ENCODE results near the gene PIEZO2.

The PIEZO2 gene

DNA sequence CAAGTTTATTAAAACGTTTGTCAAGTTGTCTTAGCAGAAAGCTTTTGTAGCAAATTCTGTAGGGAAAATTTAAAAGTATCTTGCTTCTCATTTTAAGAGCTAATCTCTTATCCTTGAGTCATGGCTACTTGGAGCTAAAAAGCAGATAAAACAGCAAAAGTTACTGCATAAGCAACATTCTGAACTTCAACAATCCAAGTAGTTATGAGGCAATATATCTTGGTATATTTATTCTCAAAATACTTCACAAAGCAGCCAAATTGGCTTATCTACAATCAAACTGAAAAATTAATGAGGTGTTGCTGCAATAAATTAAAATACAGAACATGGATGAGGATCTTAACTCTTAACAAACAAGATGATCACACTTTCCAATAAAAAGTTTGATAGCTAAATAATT lies 306.5 kb downstream of the PIEZO2 start:
- H3K27ac ChIP-seq, result no peak overlapping the region
- H3K4me1 ChIP-seq, result no peaks in the 10 kb centered on the region; a peak in 1 of 20 replicates
- H3K9me3 ChIP-seq (replicated peaks in 1 of 11), result peaks cover 0 to 4% (median 0%) of the 10 kb centered on the region in 11 experiments; a peak in 1 of 22 replicates
- no peak overlapping the region for H3K4me3 ChIP-seq
- no peak overlapping the region for H3K4me2 ChIP-seq
- H4K20me1 ChIP-seq, result no peaks in the 10 kb centered on the region
- no peak overlapping the region for H3K9ac ChIP-seq
- no peaks in the 10 kb centered on the region for H3K27me3 ChIP-seq
- no peak for TF ChIP-seq Cebpa-rat (IDR thresholded peaks at IDR 0.05)
- H3K36me3 ChIP-seq, result no peaks in the 10 kb centered on the region

DNA sequence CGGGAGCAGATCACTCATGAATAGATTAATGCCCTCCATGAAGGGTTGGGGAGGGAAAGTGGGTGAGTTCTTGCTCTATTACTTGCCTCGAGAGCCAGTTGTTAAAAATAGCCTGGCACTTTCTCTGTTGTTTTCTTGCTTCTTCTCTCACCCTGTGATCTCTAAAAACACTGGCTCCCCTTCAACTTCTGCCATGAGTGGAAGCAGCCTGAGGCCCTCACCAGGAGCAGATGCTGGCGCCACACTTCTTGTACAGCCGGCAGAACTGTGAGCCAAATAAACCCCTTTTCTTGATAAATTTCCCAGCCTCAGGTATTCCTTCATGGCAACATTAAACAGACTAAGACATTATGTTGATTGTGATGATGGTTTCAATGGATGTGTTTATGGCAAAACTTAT lies 307.0 kb downstream of the PIEZO2 start:
- Histone ChIP-seq H3K4me2 (no peak overlapping the region), H3K4me3 (no peak overlapping the region), H4K20me1 (no peaks in the 10 kb centered on the region), H3K9ac (no peak overlapping the region), H3K27me3 (no peaks in the 10 kb centered on the region), H3K4me1 (no peaks in the 10 kb centered on the region; a peak in 1 of 20 replicates), H3K36me3 (no peaks in the 10 kb centered on the region), H3K9me3 (replicated peaks in 1 of 11) (peaks cover 0 to 4% (median 0%) of the 10 kb centered on the region in 11 experiments; a peak in 1 of 22 replicates), H3K27ac (no peak overlapping the region)
- no peak for TF ChIP-seq Cebpa-rat (IDR thresholded peaks at IDR 0.05)

DNA sequence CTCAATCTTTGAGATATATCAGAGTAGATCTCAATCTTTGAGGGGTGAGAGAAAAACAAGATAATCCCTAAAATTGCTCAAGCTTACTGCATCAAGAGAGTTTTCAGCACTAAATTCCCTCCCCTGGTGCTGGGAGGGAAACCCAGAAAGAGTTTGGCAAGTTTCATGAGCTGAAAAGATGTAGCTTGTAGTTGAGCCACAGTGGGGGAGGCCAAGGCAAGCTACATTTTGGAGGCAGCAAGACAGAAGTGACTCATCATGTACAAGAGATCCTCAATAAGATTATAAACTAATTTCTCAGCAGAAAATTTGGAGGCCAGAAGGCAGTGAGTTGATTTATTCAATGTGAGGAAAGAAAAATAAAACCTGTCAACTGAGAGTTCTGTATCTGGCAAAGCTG lies 308.2 kb downstream of the PIEZO2 start:
- Histone ChIP-seq H3K4me1 (no peaks in the 10 kb centered on the region; a peak in 1 of 20 replicates), H3K36me3 (no peaks in the 10 kb centered on the region), H3K27me3 (no peaks in the 10 kb centered on the region), H4K20me1 (no peaks in the 10 kb centered on the region), H3K27ac (no peak overlapping the region), H3K9me3 (replicated peaks in 1 of 11) (peaks cover 0 to 4% (median 0%) of the 10 kb centered on the region in 11 experiments; a peak in 1 of 22 replicates), H3K9ac (no peak overlapping the region), H3K4me2 (no peak overlapping the region), H3K4me3 (no peak overlapping the region)
- no peak for TF ChIP-seq Cebpa-rat (IDR thresholded peaks at IDR 0.05)

DNA sequence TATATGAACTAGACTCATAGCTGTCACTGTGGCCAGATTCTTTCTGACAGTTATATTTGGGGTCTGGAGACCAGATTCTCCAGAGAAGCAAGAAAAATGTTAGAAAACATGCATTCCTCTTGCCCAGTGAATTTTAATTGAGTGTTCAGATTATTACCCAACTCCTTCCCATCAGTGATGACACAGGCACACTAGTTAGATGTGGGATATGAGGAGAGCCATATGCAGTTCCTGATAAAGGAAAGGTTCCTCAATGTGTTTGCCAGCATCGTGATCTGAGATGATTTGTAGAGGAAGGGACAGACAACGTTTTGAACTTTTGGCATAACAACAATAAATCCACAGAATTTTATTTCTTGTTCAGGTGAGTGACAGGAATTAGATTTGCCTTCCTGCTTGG lies 308.6 kb downstream of the PIEZO2 start:
- Histone ChIP-seq H3K4me2 (no peak overlapping the region), H3K4me1 (no peaks in the 10 kb centered on the region; a peak in 1 of 20 replicates), H3K36me3 (no peaks in the 10 kb centered on the region), H3K27me3 (no peaks in the 10 kb centered on the region), H4K20me1 (no peaks in the 10 kb centered on the region), H3K4me3 (no peak overlapping the region), H3K27ac (no peak overlapping the region), H3K9me3 (replicated peaks in 1 of 11) (no peaks in the 10 kb centered on the region; a peak in 1 of 22 replicates), H3K9ac (no peak overlapping the region)
- no peak for TF ChIP-seq Cebpa-rat (IDR thresholded peaks at IDR 0.05)

DNA sequence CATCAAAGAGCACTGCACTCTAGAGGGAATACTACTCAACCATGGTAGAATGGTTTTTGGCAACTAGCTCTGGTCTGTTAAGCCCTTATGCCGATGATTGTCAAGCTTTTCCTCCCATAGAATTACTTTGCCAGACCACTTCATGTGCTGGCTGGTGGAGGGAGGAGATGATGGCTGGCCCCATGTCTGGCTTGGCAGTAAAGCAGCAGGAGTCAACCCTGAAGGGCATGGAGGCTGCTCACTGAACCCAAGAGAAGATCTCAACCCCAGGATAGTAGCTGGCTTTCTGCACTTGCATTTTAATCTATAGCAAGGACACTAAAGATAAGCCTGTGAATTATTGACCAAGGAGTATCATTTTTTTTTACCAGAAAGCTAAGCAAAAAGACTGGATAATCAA lies 309.9 kb downstream of the PIEZO2 start:
- Histone ChIP-seq H3K9ac (no peak overlapping the region), H3K36me3 (no peaks in the 10 kb centered on the region), H3K27ac (no peak overlapping the region), H4K20me1 (no peaks in the 10 kb centered on the region), H3K4me2 (no peak overlapping the region), H3K9me3 (replicated peaks in 1 of 11) (no peaks in the 10 kb centered on the region), H3K4me1 (no peaks in the 10 kb centered on the region; a peak in 1 of 20 replicates), H3K27me3 (no peaks in the 10 kb centered on the region), H3K4me3 (no peak overlapping the region)
- no peak for TF ChIP-seq Cebpa-rat (IDR thresholded peaks at IDR 0.05)

DNA sequence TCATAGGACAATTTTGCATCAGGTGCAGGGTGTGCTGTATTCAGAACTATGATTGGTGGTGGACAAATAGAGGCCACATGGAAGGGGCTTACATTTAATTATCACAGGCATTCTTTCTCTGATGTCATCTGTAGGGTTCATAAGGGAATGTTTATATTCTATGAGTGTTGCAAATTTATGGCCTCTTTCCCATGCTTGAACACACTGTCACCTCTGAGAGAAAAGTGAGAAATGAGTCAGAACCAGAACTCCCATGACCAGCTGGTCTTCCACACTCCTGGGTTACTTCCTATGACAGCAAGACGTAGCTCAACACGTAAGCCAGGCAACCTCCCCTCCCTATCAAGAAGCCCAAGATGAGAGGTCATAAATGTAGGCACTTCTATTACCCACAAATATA lies 310.8 kb downstream of the PIEZO2 start:
- Histone ChIP-seq H3K27me3 (no peaks in the 10 kb centered on the region), H3K27ac (no peak overlapping the region), H3K9me3 (replicated peaks in 1 of 11) (no peaks in the 10 kb centered on the region), H3K4me1 (no peaks in the 10 kb centered on the region; a peak in 1 of 20 replicates), H4K20me1 (no peaks in the 10 kb centered on the region), H3K36me3 (no peaks in the 10 kb centered on the region), H3K9ac (no peak overlapping the region), H3K4me3 (no peak overlapping the region), H3K4me2 (no peak overlapping the region)
- no peak for TF ChIP-seq Cebpa-rat (IDR thresholded peaks at IDR 0.05)

DNA sequence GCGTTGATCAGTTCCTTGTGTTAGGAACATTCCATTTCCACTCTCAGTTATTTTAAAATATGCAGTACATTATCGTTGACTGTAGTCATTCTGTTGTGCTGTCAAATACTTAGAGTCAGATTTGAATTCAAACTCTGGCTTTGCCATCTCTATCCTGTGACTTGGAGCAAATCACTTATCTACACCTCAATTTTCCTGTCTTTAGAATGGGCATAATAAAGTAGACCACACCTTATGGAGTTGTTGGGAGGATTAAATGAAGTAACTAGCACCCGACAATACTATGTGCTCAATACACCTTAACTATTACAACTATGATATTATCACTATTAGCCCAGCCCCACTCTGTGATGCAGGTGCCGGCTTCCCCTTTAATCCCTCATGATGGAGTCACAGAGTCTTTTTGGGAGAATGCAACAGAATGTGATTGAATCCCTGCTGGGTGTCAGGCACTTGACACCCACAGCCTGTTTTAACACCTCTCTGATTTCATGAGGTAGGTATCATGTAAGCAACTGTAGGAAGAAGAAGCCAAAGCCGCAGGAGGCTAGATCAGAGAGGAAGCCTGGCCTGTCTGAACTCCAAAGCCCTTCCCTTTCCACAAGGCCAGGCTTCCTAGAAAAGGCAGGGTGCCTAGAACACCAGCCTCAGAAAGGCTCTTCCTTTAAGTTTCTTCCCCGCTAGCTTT lies 315.1 kb downstream of the PIEZO2 start:
- no peak overlapping the region for H3K4me2 ChIP-seq
- no peaks in the 10 kb centered on the region; a peak in 1 of 20 replicates for H3K4me1 ChIP-seq

DNA sequence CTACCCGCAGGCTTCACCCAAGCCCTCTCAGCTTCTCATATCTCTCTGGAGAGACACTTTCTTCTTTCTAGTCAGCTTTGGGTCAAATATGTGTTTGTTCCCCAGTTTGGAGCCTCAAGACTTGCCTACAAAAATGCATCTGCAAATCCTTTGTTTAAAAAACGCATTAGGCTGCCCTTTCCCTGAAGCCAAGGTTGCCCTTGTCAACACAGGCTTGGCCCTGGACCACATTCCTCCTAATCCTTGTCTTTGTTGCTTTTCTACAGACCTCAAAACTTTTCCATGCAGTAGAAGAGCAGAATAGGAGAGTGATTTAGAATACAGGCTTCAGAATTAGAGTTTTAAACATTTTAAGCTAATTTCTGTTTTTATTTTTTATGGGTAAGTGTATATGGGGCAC lies 315.7 kb downstream of the PIEZO2 start:
- TF ChIP-seq Cebpa-rat (IDR thresholded peaks at IDR 0.05), result no peak
- Histone ChIP-seq H3K9me3 (replicated peaks in 1 of 11) (peaks cover 0 to 7% (median 4%) of the 10 kb centered on the region in 11 experiments; a peak in 5 of 22 replicates), H3K9ac (no peak overlapping the region), H3K4me2 (no peak overlapping the region), H3K36me3 (no peaks in the 10 kb centered on the region), H3K27ac (no peak overlapping the region), H4K20me1 (no peaks in the 10 kb centered on the region), H3K27me3 (no peaks in the 10 kb centered on the region), H3K4me1 (no peaks in the 10 kb centered on the region), H3K4me3 (no peak overlapping the region)

More for the DNA sequence above, 315.1 kb downstream of the PIEZO2 start:
- H3K9me3 ChIP-seq (replicated peaks in 1 of 11), result peaks cover 0 to 7% (median 4%) of the 10 kb centered on the region in 11 experiments; a peak in 5 of 22 replicates
- H4K20me1 ChIP-seq, result no peaks in the 10 kb centered on the region
- H3K9ac ChIP-seq, result no peak overlapping the region
- no peak for TF ChIP-seq Cebpa-rat (IDR thresholded peaks at IDR 0.05)
- H3K27ac ChIP-seq, result no peak overlapping the region
- no peaks in the 10 kb centered on the region for H3K27me3 ChIP-seq
- no peak overlapping the region for H3K4me3 ChIP-seq
- H3K36me3 ChIP-seq, result no peaks in the 10 kb centered on the region

DNA sequence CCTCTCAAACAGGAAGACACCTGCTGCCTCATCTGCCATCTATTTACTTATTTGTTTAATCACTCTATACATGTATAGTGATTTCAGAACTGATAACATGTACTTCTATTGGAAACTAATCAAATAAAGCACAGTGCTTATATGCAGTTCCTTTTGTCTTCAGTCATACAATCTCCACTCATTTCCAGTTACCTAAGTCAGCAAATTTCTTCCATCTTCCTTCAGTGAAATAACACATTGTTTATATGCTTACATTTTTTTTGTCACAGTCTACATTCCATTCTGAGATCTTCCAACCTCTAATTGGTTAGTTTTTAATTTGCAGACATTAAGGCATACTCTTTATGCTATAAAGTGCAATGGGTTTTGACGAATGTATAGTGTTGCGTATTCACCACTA lies 323.0 kb downstream of the PIEZO2 start:
- Histone ChIP-seq H3K4me1 (no peaks in the 10 kb centered on the region), H3K9ac (no peak overlapping the region), H3K4me2 (no peak overlapping the region), H3K4me3 (no peak overlapping the region), H3K27ac (no peak overlapping the region), H4K20me1 (no peaks in the 10 kb centered on the region), H3K27me3 (peaks cover 0 to 5% (median 0%) of the 10 kb centered on the region in 11 experiments; a peak in 2 of 22 replicates), H3K36me3 (no peaks in the 10 kb centered on the region), H3K9me3 (replicated peaks in 1 of 11) (peaks cover 0 to 7% (median 4%) of the 10 kb centered on the region in 11 experiments; a peak in 5 of 22 replicates)
- TF ChIP-seq Cebpa-rat (IDR thresholded peaks at IDR 0.05), result no peak

DNA sequence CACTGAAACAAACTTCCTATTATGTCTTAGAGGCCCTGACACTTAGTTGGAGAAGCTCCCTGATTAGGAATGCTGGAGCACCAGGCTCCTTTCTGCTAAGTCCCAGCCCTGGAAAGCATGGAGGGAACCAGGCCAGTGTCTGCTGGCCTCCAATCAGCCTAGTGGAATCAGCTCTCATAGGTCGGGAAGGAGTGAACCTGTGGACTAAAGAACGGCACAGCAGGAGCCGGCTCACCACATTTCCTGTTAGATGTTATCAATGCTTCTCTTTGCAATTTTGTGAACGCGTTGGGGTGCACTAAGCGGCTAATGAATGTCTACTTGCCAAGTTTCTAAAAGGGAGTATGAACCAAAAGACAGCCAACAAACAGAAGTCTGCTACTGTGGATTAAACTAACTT lies 326.9 kb downstream of the PIEZO2 start:
- H3K27me3 ChIP-seq, result peaks cover 0 to 5% (median 0%) of the 10 kb centered on the region in 11 experiments; a peak in 2 of 22 replicates
- H3K36me3 ChIP-seq, result no peaks in the 10 kb centered on the region
- H3K9ac ChIP-seq, result no peak overlapping the region
- no peak overlapping the region for H3K4me2 ChIP-seq
- H3K9me3 ChIP-seq (replicated peaks in 1 of 11), result peaks cover 0 to 18% (median 0%) of the 10 kb centered on the region in 11 experiments; a peak in 6 of 22 replicates
- no peak overlapping the region for H3K27ac ChIP-seq
- no peaks in the 10 kb centered on the region for H4K20me1 ChIP-seq
- H3K4me3 ChIP-seq, result no peak overlapping the region
- no peak for TF ChIP-seq Cebpa-rat (IDR thresholded peaks at IDR 0.05)
- no peaks in the 10 kb centered on the region for H3K4me1 ChIP-seq
